HG03432 (cell line): Measurements from ENCODE around the gene ENPP3.

ENCODE experiments used
- ATAC-seq: cut with Tn5 transposase; IDR thresholded peaks from one replicate; pipeline ENCODE4 v1.9.1; 2021; ENCODE audit warnings: mild to moderate bottlenecking, moderate library complexity; ENCODE audit not compliant: unreplicated experiment

The ENPP3 gene

DNA sequence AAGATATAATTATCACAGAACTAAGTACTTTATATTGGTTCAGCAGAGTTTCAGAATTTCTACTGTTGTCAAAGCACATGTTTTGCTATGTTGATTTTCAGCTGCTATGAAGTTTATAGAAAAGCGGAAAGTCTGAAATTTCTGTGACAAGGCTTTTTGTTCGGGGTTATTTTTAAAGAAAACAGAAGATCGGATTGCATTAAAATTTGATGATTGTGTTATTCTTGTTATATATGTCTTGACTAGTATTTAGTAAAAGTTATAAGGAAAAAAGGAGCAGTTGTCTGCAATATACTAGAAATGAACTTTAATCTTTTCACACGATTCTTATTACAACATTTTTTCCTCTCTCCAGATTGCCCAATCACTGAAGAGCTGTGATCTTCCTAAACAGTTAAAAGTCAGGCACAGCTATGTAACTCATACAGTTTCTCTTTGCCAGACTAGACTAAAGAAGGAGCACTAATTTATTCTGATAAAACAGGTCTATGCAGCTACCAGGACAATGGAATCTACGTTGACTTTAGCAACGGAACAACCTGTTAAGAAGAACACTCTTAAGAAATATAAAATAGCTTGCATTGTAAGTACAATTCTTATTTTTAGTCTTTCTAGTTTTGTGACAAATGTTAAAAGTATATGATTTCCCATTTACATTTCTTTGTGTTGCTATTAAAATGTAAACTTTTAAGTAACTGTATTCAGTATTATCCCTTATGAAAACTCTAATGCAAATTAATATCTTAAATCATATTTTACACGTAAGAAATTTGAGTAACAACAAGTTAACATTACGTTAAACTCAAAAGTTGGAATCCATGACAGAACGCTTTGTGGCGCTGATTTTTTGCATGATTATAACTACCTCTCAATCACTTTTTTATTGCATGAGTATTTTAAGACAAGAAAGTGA is at the start of gene ENPP3:
Gene ENPP3 (plus strand): TSS at position 423 of the 913 bp plus-strand sequence. CDS start 83 bp downstream, at position 506.
- no peak for ATAC-seq

DNA sequence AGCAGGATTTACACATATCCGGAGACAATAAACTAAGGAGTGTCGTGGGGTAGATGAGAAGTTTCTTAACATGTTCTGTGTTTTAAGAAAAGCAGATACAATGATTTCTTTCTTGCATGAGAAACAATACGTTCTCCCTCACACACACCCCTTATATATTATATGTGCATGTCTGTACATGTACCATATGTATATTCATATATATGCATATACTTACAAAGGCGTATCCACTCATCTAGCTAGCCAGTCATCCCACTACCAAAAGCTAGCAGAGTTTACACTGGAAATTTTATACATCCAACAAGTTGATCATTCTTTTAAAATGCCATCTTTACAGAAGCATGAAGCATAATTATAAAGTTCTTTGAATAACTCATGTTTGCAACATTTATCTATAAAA is 49.2 kb upstream of the ENPP3 start:
- ATAC-seq: no peak

DNA sequence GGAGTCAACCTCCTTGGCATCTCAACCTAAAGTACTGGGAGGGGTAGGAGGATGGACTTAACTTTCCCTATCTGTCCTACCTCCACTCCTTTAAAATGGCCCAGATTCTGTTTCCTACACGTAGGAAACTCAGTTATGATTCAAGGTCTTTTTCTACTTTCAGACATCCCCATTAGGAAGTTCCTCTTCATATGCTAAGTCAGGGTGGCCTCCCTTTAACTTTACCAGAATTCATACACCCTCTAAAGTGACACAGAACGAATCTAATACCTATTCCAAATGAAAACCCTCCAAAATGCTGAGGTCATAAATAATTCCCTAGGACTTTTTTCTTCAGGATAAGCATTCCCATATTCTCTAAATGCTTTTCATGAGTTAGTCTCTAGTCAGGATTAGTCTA is 48.5 kb upstream of the ENPP3 start:
- ATAC-seq: no peak

DNA sequence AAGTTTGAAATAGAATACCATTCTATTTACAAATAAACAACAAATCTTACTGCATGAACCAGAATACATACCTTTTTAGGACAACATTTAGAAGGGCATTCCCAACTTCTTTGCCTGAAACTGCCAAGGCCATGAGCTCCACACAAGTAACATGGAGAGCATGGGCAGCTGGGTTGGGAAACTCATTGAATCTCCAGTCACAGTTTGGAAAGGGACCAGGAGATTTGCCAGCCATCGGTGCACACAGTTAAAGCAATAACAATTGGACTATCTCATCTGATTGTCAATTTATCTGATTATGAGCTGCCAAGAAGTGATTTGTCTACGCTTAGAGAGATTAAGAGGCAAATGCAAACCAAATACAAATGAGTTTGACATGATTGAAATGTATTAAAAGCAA is 44.2 kb upstream of the ENPP3 start:
- ATAC-seq: no peak

DNA sequence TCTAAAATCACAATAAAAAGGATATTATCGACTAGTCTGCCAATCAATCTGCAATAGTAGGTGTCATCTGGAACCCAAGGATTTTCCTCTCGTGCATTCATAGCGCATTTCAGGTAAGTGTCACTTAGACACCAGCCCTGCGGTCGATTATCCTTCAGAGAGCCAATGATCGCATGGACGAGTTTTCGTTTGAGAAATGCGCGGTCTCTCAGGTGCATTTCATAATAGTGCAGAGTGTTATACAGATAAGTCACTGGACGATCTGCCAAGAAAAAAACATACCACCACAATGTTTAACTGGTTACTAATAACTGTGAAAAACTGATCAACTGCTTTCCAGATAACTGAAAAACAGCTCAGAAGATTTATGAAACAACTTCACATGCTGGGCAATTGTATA is 43.0 kb upstream of the ENPP3 start:
- no peak for ATAC-seq

DNA sequence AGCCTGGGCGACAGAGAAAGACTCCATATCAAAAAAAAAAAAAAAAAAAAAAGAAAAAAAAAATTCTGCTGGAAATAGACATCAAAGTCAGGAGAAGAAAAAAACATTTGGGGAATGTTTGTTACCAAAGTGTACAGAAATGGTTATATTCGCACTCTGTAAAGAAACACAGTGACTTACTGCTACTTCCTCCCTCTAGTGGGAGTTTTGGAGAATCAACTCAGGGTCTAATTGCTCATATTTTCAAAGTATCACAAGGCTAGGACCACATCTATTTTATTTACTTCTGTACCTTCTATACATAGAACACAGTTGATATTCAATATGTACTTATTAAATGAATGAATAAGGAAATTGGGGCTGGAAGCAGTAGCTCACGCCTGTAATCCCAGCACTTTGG is 39.7 kb upstream of the ENPP3 start:
- ATAC-seq: no peak

DNA sequence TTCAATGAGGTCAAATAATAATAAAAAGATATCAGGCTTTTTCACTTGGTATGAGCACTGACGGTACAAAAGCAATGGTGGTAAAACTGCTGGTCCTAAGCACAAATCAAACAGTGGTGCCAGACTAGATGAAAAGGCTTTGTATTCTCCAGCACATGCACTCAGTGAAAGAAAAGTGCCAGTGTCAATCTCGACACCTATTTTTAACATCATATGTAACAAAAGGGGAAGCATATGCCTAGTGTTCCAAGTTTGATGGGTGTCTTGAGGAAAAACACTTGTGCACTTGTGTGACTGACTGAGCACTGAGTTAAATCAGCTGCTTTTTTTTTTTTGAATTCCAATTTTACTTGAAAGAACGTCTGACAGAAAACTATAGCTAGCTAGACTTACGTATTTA is 36.4 kb upstream of the ENPP3 start:
- no peak for ATAC-seq

DNA sequence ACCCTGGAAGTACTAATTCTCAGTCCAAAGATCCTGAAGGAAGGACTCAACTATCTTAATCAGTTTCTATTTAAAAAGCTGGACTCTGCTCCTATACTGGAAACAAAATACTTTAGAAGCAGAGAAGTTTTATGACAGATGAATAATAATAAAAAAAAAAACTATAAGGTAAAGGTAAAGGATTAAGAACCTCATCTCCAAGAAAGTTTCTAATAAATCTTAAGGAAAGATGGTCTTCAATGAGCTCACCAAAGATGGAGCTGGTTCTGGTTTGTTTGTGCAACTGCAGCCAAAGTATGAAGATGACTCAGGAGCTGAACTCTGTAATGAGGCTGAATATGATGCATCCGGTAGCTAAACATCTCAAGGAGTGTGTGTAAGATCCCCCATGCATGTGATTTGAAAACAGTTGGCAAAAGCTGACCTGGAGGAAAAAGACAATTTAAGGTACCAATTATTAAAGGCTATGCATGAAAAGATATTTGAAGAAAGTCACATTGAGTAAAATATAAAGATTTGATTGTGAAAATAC is 34.3 kb upstream of the ENPP3 start:
- ATAC-seq: no peak

DNA sequence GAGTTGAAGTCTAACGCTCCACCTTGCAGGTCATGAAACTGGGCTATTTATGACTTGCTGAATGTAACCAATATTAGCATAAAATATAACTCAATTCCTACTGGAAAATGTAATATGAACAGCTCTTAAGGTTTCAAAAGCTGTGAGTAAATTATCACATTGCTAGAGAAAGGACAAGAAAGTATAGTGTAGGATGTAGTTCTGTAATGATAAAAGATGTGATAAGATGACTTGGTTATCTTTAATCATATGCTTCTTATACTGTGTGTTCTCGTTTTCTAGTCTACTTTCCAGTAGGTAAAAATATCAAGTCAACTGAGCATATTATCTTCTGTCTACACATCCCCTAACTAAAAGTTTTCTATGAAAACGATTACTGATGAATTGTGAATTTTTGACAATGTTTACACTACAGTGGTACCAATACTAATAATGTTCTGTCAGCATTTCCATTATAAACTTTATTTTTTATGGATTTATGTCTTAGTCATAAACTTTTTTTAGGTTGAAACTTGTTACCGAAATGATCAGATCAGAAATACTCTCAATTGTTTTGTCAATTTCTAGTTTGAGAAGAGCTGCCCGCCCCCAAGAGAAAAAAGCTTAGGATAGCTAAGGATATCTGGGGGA is 23.7 kb upstream of the ENPP3 start:
- ATAC-seq: no peak

DNA sequence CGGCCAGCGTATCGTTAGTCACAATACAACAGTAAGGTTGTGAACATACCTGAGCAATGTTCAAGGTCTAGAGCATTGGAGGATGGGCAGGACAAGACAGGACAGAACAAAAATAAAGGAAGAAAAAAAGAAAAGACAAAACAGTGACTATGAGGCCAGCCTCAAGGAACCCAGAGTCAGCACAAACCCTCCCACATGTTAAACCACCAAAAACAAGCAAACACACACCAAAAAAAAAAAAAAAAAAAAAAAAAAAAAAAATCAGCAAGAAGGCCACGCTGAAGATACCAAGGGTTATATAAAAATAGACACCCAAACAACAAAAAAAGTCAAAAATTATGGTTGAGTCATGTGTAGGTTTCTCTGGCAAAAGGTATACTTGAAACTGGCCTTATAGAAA is 21.8 kb upstream of the ENPP3 start:
- ATAC-seq: no peak

DNA sequence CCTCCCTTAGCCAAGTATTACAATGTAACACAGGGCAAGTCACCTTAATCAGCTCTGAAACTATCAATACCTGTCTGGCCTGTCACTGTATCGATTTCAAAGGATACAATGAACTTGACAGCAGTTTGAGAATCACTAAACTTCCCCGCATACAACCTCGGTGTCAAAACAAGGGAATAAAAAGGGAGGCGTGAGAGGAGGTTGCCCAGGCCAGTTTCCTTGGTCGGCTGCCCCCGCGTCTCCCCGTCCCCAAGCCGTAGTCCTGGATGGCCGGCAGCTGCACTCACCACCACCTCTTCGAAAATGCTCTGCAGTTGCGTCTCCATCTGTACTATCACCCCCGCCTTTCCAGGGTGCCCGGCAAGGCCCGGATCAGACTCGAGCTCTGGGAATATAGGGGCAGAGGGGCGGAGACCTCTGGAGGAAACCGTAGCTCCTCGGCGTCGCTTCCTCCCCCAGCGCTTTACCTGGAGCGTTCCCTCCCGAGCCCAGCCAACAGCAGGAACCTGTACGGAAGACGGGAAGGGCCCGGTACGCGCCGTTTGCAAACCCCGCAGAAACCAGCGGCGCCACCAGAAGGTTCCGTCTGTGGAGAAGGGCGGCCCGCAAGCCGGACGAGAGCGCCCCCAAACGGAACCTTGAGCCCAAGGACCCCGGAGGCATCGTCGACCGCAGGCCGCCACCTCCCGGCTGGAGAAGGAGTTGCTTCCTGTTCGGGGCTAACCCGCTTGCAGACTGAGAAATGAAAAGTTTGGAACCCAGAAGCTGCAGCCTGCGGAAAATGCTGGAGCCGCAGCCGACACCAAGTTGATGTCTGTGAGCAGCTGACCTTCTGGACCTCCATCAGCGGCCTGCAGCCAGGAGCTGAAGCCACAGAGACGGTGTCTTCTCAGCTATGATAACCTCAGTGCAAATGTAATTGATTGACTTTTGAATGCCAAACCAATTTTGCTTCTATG is 9.1 kb upstream of the ENPP3 start, which contains the start of gene MED23:
Gene MED23 (minus strand): TSS at position 519 of the 959 bp plus-strand sequence. CDS start 193 bp downstream, at position 326.
- ATAC-seq: peak; percentile 98

DNA sequence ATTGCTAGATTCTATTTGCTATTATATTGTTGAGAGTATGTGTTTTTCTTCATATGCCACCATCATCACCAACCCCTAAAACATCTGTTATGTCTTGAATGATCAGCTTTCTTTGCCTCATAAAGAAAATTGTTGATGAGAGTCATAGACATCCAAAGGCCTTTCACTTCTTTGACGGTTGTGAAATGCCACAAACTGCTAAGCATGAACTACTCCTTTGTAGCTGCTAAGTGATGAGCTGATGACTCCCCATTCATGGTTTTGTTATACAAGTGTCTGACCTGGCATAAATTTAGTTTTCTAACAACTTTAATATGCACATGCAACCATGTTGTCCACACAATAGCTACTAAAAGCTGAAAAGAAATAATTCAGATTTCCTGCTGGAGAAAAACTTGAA is 8.4 kb upstream of the ENPP3 start:
- ATAC-seq: no peak

DNA sequence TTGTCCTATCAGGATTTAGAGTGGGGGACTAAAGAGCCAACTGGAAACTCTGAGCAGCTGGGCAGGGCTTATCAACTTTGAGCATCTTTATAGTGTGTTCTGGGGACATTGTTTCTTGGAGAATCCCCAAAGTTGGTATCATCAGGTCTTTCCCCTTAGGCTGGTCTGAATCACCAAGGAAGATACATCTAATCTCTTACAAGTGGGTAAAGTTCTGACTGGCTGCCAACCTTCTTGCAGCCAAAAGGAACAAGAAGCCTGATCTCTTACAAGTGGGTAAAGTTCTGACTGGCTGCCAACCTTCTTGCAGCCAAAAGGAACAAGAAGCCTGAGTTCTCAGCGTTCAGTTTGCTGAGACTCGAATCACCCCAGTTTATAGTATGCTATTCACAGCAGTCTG is 7.5 kb upstream of the ENPP3 start:
- no peak for ATAC-seq

DNA sequence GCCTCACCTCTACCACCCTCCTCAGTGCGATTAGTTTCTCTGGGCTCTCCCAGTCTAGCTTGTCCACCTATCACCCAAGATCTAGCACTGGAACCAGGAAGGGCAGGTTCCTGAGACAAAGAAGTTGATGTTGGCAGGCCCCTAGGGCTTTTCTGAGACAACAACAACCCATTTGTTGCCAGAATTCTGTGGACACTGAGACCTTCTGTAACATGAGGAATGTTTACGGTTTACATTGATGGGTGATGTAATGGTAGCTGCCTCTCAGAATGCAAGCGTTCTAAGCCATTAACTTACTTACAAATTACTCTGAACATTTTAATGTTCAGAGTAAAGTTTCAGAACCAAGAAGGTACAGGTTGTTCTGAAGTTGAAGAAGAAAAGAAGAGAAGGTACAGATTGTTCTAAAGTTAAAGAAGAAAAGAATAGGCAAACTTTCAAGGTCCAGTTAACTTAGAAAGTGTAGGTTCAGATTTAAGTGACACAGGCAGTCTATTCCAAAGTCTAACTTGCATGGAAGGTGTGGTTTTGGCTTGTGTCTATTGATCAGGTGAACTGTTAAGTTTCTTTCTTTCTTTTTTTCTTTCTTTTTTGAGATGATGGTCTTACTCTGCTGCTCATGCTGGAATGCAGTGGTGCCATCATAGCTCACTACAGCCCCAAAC is 5.3 kb upstream of the ENPP3 start:
- ATAC-seq: no peak

DNA sequence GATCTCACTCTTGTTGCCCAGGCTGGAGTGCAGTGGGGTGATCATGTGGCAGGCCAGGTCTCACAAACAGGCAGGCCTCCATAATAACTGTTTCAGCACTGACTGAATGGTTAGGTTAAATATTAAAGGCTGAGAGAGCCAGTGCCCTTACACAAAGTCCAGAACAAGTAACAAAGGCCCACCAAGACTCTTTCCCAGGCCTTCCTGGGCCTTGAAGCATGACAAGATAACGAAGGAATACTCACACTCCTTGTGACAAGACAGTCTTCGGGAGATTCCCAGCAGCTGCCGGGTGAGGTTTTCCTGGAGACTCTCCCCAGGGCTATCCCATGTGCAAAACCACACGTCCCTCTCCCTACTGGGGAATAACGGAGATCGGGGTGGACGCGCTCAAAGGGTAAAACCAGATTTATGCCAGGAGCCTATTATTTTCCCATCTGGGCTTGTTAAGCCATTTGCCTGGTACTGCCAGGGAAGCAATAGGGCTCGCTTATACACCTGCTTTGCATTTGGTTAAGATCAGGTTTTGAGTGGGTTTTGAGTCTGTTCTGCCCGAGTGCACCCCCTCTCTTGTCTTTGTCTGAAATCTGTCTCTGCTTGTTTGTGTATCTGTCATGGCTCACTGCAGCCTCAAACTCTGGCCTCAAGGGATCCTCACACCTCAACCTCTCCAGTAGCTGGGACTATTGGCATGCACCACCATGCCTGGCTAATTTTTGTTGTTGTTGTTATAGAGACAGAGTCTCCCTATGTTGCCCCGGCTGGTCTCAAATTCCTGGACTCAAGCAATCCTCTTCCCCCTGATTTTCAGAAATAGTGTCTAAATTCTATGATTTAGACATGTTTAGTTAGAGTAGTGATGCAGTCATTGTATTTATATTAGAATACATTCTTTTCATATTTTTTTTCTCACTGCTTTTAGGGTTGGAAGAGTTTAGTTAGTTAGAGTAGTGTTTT is 1.4 kb upstream of the ENPP3 start:
- peak; percentile 93 for ATAC-seq

DNA sequence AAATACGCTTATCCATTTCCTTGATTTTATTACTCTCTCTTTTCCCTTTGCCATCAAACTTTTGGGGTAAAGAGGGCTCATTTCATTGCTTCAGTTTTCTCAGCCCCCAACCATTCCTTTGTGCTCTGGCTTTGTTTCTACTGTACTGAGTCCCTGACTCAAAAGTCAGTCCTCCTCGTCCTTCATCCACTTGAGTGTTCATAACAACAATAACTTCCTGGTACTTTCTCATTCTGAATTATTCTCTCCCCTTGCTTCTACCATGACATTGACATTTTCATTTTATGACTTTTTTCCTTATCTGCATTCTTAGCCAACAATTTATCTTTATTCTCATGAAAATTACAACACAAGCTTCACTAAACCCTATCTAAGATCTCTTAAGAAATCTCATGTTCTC is 911 bp downstream of the ENPP3 start:
- ATAC-seq: no peak

DNA sequence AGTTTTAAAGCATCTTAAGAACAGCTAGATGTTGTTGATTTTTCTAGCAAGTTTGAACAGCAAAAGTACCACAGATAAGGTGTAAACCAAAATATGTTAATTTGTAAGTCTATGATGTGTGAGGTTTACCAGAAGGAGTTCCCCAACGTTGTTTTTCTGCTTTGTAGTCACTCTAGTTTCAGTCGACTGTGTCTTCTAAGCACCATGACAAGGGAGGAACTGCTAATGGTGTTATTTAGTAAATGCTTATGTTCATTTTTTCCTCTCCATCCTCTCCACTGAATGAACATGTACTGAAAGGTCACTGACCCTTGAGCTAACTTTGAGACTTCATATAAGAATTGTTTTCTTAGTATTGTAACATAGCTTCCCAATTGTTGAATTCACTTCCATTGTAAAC is 3.0 kb downstream of the ENPP3 start:
- ATAC-seq: peak; percentile 55

DNA sequence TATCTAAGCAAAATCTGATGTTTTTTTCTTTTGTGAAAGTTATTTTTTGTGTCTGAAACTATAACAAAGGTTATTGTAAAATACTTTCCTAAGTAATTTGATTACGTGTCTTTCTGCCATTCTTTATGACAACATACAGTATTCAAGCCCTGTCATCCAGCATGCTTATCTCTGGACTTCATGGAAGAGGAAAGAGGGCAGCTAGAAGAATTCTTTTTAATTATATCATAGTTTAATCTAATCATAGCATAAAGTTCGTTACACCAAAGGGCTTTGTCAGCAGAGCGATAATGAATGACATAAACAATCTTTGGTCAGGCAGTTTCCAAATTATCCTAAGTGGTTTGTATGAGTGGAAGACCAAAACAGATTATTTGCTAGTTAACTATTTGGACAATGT is 3.5 kb downstream of the ENPP3 start:
- ATAC-seq: no peak

DNA sequence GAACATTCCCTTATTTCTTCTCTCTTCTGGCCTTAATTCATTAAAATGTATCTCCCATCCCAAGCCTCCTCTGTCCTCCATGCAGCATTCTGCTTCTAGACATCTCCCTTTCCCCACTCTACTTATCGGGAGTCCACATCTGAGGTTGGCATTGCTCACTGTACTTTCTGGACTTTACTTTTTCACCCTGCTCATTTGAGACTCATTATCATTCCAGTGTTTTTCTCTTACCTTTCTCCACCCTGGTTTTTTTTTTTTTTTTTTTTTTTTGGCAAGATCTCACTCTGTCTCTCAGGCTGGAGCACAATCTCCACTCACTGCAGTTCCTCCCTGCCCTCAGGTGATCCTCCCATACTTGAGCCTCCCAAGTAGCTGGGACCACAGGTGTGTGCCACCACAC is 4.5 kb downstream of the ENPP3 start:
- ATAC-seq: no peak
